Measurements from ENCODE around the gene MAS1.

Gene MAS1

DNA sequence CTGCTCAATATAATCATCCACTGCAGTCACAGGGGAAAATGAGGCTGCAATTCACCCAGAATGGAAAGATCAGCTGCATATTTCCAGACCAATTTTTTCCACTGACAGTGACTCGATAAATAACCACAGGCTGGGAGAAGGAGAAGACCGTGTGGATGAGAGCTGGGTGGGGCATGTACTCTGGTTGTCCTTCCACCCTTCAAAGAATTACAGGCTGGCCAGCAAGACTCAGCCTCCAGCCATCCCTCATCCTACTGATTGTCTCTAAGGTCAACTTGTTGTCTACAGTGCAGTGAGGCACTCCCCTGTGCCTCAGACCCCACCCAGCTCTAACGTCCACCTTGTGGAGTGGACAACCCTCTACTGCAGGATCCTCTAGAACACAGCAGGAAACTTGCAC is 14.5 kb upstream of the MAS1 start:
- Histone ChIP-seq H3K36me3 (ENCODE audit: insufficient read depth, low read length) (no peaks in the 10 kb centered on the region), H3K27ac (ENCODE audit: low read length) (no peak overlapping the region), H3K79me2 (ENCODE audit: insufficient read depth, low read length) (no peaks in the 10 kb centered on the region), H3K4me3 (ENCODE audit: low read depth in 1 of 2, low read length in 2 of 2) (no peak overlapping the region), H3K9me3 (ENCODE audit: insufficient read depth, low read length, severe bottlenecking) (no peaks in the 10 kb centered on the region), H4K20me1 (ENCODE audit: insufficient read depth, low read length) (no peaks in the 10 kb centered on the region), H2AFZ (ENCODE audit: low read depth, low read length) (no peak overlapping the region), H3K9ac (ENCODE audit: low read depth, low read length) (no peak overlapping the region), H3K4me2 (ENCODE audit: insufficient read depth, low read length) (no peak overlapping the region), H3K27me3 (ENCODE audit: insufficient read depth, low read length, poor library complexity) (peaks cover under 1% of the 10 kb centered on the region), H3K4me1 (ENCODE audit: insufficient read depth, low read length) (no peaks in the 10 kb centered on the region)
- no peak for TF ChIP-seq EZH2 (IDR thresholded peaks at IDR 0.05; ENCODE audit: borderline replicate concordance, low read depth, low read length, severe bottlenecking)
- TF ChIP-seq, protein P1, sequence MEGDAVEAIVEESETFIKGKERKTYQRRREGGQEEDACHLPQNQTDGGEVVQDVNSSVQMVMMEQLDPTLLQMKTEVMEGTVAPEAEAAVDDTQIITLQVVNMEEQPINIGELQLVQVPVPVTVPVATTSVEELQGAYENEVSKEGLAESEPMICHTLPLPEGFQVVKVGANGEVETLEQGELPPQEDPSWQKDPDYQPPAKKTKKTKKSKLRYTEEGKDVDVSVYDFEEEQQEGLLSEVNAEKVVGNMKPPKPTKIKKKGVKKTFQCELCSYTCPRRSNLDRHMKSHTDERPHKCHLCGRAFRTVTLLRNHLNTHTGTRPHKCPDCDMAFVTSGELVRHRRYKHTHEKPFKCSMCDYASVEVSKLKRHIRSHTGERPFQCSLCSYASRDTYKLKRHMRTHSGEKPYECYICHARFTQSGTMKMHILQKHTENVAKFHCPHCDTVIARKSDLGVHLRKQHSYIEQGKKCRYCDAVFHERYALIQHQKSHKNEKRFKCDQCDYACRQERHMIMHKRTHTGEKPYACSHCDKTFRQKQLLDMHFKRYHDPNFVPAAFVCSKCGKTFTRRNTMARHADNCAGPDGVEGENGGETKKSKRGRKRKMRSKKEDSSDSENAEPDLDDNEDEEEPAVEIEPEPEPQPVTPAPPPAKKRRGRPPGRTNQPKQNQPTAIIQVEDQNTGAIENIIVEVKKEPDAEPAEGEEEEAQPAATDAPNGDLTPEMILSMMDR (IDR thresholded peaks at IDR 0.05; ENCODE audit: borderline replicate concordance, extremely low read depth, low read length, poor library complexity, severe bottlenecking), result no peak
- DNase-seq (no peak), ATAC-seq (ENCODE audit: insufficient read depth, low read depth) (no peak)

DNA sequence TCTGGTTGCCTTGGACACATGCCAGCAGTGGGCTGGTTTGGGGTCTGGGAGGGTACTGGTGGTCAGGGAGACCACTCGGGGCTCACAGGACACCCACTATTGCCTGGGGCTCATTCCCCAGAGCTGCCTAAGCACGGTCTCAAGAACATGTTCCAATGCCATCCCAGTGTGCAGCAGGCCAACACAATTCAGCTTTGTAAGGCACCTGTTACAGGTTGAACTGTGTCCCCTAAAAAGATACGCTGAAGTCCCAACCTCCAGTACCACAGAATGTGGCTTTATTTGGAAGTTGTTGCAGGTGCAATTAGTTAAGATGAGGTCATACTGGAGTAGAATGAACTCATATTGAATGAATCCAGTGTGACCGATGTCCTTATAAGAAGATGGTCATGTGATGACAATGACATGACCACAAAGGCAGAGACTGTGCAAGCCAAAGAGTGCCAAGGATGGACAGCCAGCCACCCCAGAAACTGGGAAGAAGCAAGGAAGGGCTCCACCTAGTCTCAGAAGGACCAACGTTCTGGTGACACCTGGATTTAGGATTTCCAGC is 13.5 kb upstream of the MAS1 start:
- Histone ChIP-seq H2AFZ (ENCODE audit: low read depth, low read length) (no peak overlapping the region), H3K36me3 (ENCODE audit: insufficient read depth, low read length) (no peaks in the 10 kb centered on the region), H3K9ac (ENCODE audit: low read depth, low read length) (no peak overlapping the region), H3K4me2 (ENCODE audit: insufficient read depth, low read length) (no peak overlapping the region), H3K9me3 (ENCODE audit: insufficient read depth, low read length, severe bottlenecking) (no peaks in the 10 kb centered on the region), H3K4me3 (ENCODE audit: low read depth in 1 of 2, low read length in 2 of 2) (no peak overlapping the region), H3K27ac (ENCODE audit: low read length) (no peak overlapping the region), H3K4me1 (ENCODE audit: insufficient read depth, low read length) (no peaks in the 10 kb centered on the region), H3K27me3 (ENCODE audit: insufficient read depth, low read length, poor library complexity) (peaks cover 3% of the 10 kb centered on the region), H4K20me1 (ENCODE audit: insufficient read depth, low read length) (no peaks in the 10 kb centered on the region), H3K79me2 (ENCODE audit: insufficient read depth, low read length) (no peaks in the 10 kb centered on the region)
- ATAC-seq (ENCODE audit: insufficient read depth, low read depth) (no peak), DNase-seq (no peak)
- TF ChIP-seq, protein P1 (IDR thresholded peaks at IDR 0.05; ENCODE audit: borderline replicate concordance, extremely low read depth, low read length, poor library complexity, severe bottlenecking), result no peak
- no peak for TF ChIP-seq EZH2 (IDR thresholded peaks at IDR 0.05; ENCODE audit: borderline replicate concordance, low read depth, low read length, severe bottlenecking)

DNA sequence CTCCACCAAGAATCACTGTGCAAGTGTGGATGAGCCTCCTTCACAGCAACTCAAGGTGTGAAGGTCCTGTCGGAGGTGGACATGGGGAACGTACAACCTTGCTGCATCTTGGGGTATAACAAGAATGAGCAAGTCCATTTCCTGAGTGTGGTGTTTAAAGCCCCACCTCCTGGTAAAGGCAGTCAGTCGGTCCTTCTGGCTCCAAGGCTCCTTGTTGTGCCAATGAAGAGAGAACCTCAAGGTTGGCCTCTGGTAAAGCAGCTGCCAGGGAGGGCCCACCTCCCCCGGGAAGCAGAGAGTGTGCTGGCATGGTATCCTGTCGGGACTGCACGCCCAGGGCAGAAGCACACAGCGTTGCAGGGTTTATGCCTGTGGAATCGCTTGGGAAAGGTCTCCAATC is 12.4 kb upstream of the MAS1 start:
- no peak for TF ChIP-seq EZH2 (IDR thresholded peaks at IDR 0.05; ENCODE audit: borderline replicate concordance, low read depth, low read length, severe bottlenecking)
- TF ChIP-seq, protein P1 (IDR thresholded peaks at IDR 0.05; ENCODE audit: borderline replicate concordance, extremely low read depth, low read length, poor library complexity, severe bottlenecking), result no peak
- Histone ChIP-seq H3K9ac (ENCODE audit: low read depth, low read length) (no peak overlapping the region), H4K20me1 (ENCODE audit: insufficient read depth, low read length) (no peaks in the 10 kb centered on the region), H3K9me3 (ENCODE audit: insufficient read depth, low read length, severe bottlenecking) (no peaks in the 10 kb centered on the region), H3K4me1 (ENCODE audit: insufficient read depth, low read length) (no peaks in the 10 kb centered on the region), H3K27ac (ENCODE audit: low read length) (no peak overlapping the region), H3K79me2 (ENCODE audit: insufficient read depth, low read length) (no peaks in the 10 kb centered on the region), H2AFZ (ENCODE audit: low read depth, low read length) (no peak overlapping the region), H3K27me3 (ENCODE audit: insufficient read depth, low read length, poor library complexity) (peaks cover 3% of the 10 kb centered on the region), H3K4me3 (ENCODE audit: low read depth in 1 of 2, low read length in 2 of 2) (no peak overlapping the region), H3K36me3 (ENCODE audit: insufficient read depth, low read length) (no peaks in the 10 kb centered on the region), H3K4me2 (ENCODE audit: insufficient read depth, low read length) (no peak overlapping the region)
- ATAC-seq (ENCODE audit: insufficient read depth, low read depth) (no peak), DNase-seq (no peak)

DNA sequence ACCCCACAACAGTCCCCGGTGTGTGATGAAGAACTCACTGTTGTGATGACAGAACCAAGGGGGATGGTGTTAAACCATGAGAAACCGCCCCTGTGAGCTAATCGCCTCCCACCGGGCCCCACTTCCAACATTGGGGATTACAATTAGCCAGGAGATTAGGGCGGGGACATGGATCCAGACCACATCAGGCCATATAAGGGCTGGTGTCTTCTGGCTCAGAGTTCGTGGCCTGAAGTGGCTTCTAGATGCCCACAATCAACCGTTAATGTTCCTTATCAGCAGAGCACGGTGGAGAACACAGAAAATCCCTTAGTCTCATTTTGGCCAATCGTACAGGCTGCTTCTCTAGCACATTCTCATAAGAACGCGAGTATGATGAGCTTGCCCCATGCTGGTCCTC is 10.9 kb upstream of the MAS1 start:
- DNase-seq, result no peak
- Histone ChIP-seq H4K20me1 (ENCODE audit: insufficient read depth, low read length) (no peaks in the 10 kb centered on the region), H2AFZ (ENCODE audit: low read depth, low read length) (no peak overlapping the region), H3K27me3 (ENCODE audit: insufficient read depth, low read length, poor library complexity) (peaks cover 3% of the 10 kb centered on the region), H3K27ac (ENCODE audit: low read length) (no peak overlapping the region), H3K4me2 (ENCODE audit: insufficient read depth, low read length) (no peak overlapping the region), H3K9me3 (ENCODE audit: insufficient read depth, low read length, severe bottlenecking) (no peaks in the 10 kb centered on the region), H3K79me2 (ENCODE audit: insufficient read depth, low read length) (no peaks in the 10 kb centered on the region), H3K36me3 (ENCODE audit: insufficient read depth, low read length) (no peaks in the 10 kb centered on the region), H3K9ac (ENCODE audit: low read depth, low read length) (no peak overlapping the region), H3K4me3 (ENCODE audit: low read depth in 1 of 2, low read length in 2 of 2) (no peak overlapping the region), H3K4me1 (ENCODE audit: insufficient read depth, low read length) (no peaks in the 10 kb centered on the region)
- no peak for ATAC-seq (ENCODE audit: insufficient read depth, low read depth)
- TF ChIP-seq, protein P1 (IDR thresholded peaks at IDR 0.05; ENCODE audit: borderline replicate concordance, extremely low read depth, low read length, poor library complexity, severe bottlenecking), result no peak
- no peak for TF ChIP-seq EZH2 (IDR thresholded peaks at IDR 0.05; ENCODE audit: borderline replicate concordance, low read depth, low read length, severe bottlenecking)
